A673 (cell line): ENCODE measurements around the gene TRIM16. TPM values are rescaled to one million over a fixed set of nuclear protein-coding genes. Genes with fewer than 3 reads are reported as not detected.
"Not testable (repeated sequence)": the region's sequence is repeated elsewhere in the genome, so short reads cannot be mapped to it uniquely, and the experiment has no call there.

Experiments
- BruUV-seq: library from RNA; stranded (reverse); fragments of 400-500 nt; replicated peaks from 2 replicates; lab custom pipeline; 2021; lab: Mats Ljungman, UMichigan
- CTCF ChIA-PET: fragments of 300-600 bp; sonication (Branson Sonifier 250); formaldehyde crosslinking; loops from one replicate; lab custom pipeline; 2022; ENCODE audit warnings: antibody characterized with exemption; lab: Charles Lee
- POLR2A ChIA-PET: fragments of 300-600 bp; sonication (Branson Sonifier 250); formaldehyde crosslinking; loops from one replicate; lab custom pipeline; 2022; ENCODE audit warnings: antibody characterized with exemption; ENCODE audit not compliant: low non-redundant PET; lab: Charles Lee
- DNase-seq: peaks from one replicate; pipeline ENCODE4 v3.0.0-alpha.2; 2015; ENCODE audit warnings: low spot score
- H3K27ac ChIP-seq: fragments of 200-600 bp; sonication (generic); 2 replicates; pipeline ENCODE4 v1.5.1; 2016; ENCODE audit warnings: mixed run types, low read depth, mild to moderate bottlenecking, mixed read lengths, antibody characterized with exemption, low read length; ENCODE audit not compliant: poor library complexity, severe bottlenecking
- H3K27me3 ChIP-seq: fragments of 200-600 bp; sonication (generic); replicated peaks from 2 replicates; pipeline ENCODE4 v1.6.1; 2017; ENCODE audit warnings: mixed run types, low read depth, mild to moderate bottlenecking, mixed read lengths, antibody characterized with exemption, low read length; ENCODE audit not compliant: insufficient read depth, poor library complexity
- H3K36me3 ChIP-seq: fragments of 200-600 bp; sonication (generic); 2 replicates; pipeline ENCODE4 v1.6.1; 2016; ENCODE audit warnings: mixed run types, mild to moderate bottlenecking, mixed read lengths, antibody characterized with exemption, low read length; ENCODE audit not compliant: insufficient read depth, poor library complexity, severe bottlenecking
- H3K4me1 ChIP-seq: fragments of 200-600 bp; sonication (generic); 2 replicates; pipeline ENCODE4 v1.6.1; 2017; ENCODE audit warnings: mixed run types, mild to moderate bottlenecking, mixed read lengths, antibody characterized with exemption, low read length; ENCODE audit not compliant: insufficient read depth, poor library complexity, severe bottlenecking
- H3K4me3 ChIP-seq: fragments of 200-600 bp; sonication (generic); 2 replicates; pipeline ENCODE4 v1.5.1; 2016; ENCODE audit warnings: low read depth, mixed run types, mild to moderate bottlenecking, mixed read lengths, low read length; ENCODE audit not compliant: poor library complexity, severe bottlenecking
- H3K9me3 ChIP-seq: fragments of 200-600 bp; sonication (generic); 2 replicates; pipeline ENCODE4 v1.6.1; 2016; ENCODE audit warnings: mixed run types, low read depth, mild to moderate bottlenecking, mixed read lengths, antibody characterized with exemption, low read length; ENCODE audit not compliant: poor library complexity, severe bottlenecking
- intact Hi-C: fragments of 100-400 bp; cut with micrococcal nuclease; formaldehyde crosslinking; loops from one replicate; pipeline ENCODE4 v1.10.0; 2022; ENCODE audit not compliant: unreplicated experiment
- total RNA-seq: library from RNA; stranded (reverse); gene quantifications from 2 replicates; pipeline ENCODE4 v1.2.3, GENCODE V29; 2021

Gene TRIM16
- total RNA-seq, 1 experiment from 2014 or later = 62.5 TPM

- intact Hi-C loops, POLR2A ChIA-PET, BruUV-seq: not testable (repeated sequence)
Measured at GRCh38 chr17:15623661-15624209, 60.4 kb downstream of the TRIM16 start.

DNA sequence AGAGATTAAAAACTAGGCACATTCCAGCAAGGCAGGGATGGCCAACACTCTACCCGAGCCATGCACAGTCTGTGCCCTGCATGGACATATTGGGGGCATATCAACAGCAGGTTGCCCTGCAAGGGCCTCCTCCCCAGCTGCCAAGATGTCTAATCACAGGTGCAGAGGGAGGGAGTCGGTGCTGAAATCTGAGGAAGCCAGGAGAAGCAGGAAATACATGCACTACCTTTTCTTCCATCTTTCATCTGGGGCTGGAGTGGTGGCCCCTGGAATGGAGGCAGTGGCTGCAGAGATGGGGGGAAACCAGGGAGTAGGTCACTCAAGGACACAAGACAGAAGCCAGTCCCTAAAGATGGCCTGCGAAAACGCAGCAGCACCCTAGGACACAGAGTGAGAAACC lies 60.9 kb downstream of the TRIM16 start:
- H3K36me3 ChIP-seq, H3K9me3 ChIP-seq, H3K4me3 ChIP-seq, BruUV-seq, POLR2A ChIA-PET, H3K27me3 ChIP-seq, CTCF ChIA-PET, H3K27ac ChIP-seq, DNase-seq, H3K4me1 ChIP-seq, intact Hi-C loops: not testable (repeated sequence)

More at GRCh38 chr17:15623661-15624209, 60.4 kb downstream of the TRIM16 start:
- CTCF ChIA-PET, H3K27ac ChIP-seq, DNase-seq, H3K4me3 ChIP-seq, H3K27me3 ChIP-seq, H3K4me1 ChIP-seq, H3K9me3 ChIP-seq, H3K36me3 ChIP-seq: not testable (repeated sequence)

DNA sequence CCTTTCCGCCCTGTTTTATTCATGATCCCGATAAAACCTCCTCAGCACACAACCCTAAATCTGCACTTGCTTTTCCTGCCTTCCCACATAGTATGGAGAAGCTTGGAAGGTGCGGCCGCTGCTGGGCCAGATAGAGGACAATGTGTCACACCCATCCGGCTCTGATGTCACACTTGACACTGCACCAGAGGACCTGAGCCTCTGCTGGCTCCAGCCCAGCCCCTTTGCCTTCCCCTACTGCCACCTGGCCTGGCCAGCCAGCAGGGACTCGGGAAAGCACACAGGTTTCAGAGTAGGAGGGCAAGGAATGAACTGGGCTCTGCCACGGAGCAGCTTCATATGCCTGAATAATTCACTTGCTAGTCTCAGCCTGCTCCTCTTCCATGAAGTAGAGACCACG lies 62.0 kb downstream of the TRIM16 start:
- intact Hi-C loops, BruUV-seq: not testable (repeated sequence)

GRCh38 chr17:15619331-15620058 lies 64.6 kb downstream of the TRIM16 start, which contains the start of gene FBXW10B:
TSS of gene FBXW10B (minus strand) at chr17:15619704. CDS start at chr17:15619512, 192 bp downstream.
- BruUV-seq, H3K27me3 ChIP-seq, H3K9me3 ChIP-seq, H3K4me3 ChIP-seq, intact Hi-C loops, CTCF ChIA-PET, H3K36me3 ChIP-seq, DNase-seq, H3K4me1 ChIP-seq, H3K27ac ChIP-seq, POLR2A ChIA-PET: not testable (repeated sequence)

More for the DNA sequence above, 62.0 kb downstream of the TRIM16 start:
- POLR2A ChIA-PET, H3K36me3 ChIP-seq, H3K4me3 ChIP-seq, CTCF ChIA-PET, DNase-seq, H3K4me1 ChIP-seq, H3K27ac ChIP-seq, H3K27me3 ChIP-seq, H3K9me3 ChIP-seq: not testable (repeated sequence)

DNA sequence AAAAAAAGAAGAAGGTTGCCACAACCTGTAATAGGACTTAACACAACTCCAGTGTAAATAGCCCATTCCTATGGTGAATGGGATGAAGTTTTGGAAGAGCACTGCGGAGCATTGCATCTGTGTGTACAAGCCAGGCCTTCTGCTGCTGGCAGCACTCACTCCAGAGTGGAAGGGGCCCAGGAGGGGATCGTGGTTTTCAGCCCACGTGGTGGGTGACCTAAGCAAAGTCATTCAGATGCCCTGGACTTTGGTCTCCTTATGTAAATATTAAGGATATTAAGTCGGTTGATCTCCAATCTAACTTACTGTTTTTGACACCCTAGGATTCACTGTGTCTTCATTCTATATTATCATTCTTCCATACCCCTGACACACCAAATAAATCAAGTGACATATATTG lies 67.3 kb downstream of the TRIM16 start:
- POLR2A ChIA-PET, H3K27me3 ChIP-seq, H3K27ac ChIP-seq, H3K4me3 ChIP-seq, H3K9me3 ChIP-seq, CTCF ChIA-PET, DNase-seq, intact Hi-C loops, H3K4me1 ChIP-seq, H3K36me3 ChIP-seq, BruUV-seq: not testable (repeated sequence)

GRCh38 chr17:15615850-15616249 lies 68.3 kb downstream of the TRIM16 start:
- BruUV-seq, H3K4me3 ChIP-seq, DNase-seq, H3K36me3 ChIP-seq, H3K4me1 ChIP-seq, H3K27me3 ChIP-seq, H3K27ac ChIP-seq, CTCF ChIA-PET, POLR2A ChIA-PET, intact Hi-C loops, H3K9me3 ChIP-seq: not testable (repeated sequence)

- H3K4me3 ChIP-seq, POLR2A ChIA-PET, BruUV-seq, DNase-seq, H3K9me3 ChIP-seq, H3K4me1 ChIP-seq, intact Hi-C loops, CTCF ChIA-PET, H3K27ac ChIP-seq, H3K27me3 ChIP-seq, H3K36me3 ChIP-seq: not testable (repeated sequence)
Measured at GRCh38 chr17:15613111-15613510, 71.0 kb downstream of the TRIM16 start.
